Panc1 (cell line): Measurements from ENCODE around the gene SMAD5. TPM values are rescaled to one million over a fixed set of nuclear protein-coding genes. Genes with fewer than 3 reads are reported as not detected.

Experiments
- ATAC-seq: fragments of 200-7000 bp; cut with Tn5 transposase; 2 replicates; pipeline ENCODE4 v1.9.1; 2020; ENCODE audit warnings: mild to moderate bottlenecking, moderate library complexity
- BruUV-seq: library from RNA; stranded (reverse); fragments of 400-500 nt; replicated peaks from 2 replicates; lab custom pipeline; 2021; lab: Mats Ljungman, UMichigan
- CTCF ChIA-PET: fragments of 300-600 bp; sonication (Branson Sonifier 250); formaldehyde crosslinking; loops from one replicate; lab custom pipeline; 2022; ENCODE audit warnings: antibody characterized with exemption; lab: Charles Lee
- POLR2A ChIA-PET: fragments of 300-600 bp; sonication (Branson Sonifier 250); formaldehyde crosslinking; loops from one replicate; lab custom pipeline; 2022; ENCODE audit warnings: antibody characterized with exemption; lab: Charles Lee
- DNase-seq: peaks from one replicate; pipeline ENCODE4 v3.0.0-alpha.2; 2010; ENCODE audit warnings: low read depth, low spot score
- H3K27ac ChIP-seq: 2 replicates; pipeline ENCODE4 v1.5.1; 2011; ENCODE audit warnings: mild to moderate bottlenecking, low read length, inconsistent platforms
- H3K27me3 ChIP-seq: fragments of 200-500 bp; sonication (Bioruptor generic); 2 replicates; pipeline ENCODE4 v1.6.0; 2014; ENCODE audit warnings: low read length, inconsistent platforms; ENCODE audit not compliant: control insufficient read depth, insufficient read depth
- H3K36me3 ChIP-seq: fragments of 200-500 bp; sonication (Bioruptor generic); 2 replicates; pipeline ENCODE4 v1.5.1; 2014; ENCODE audit warnings: inconsistent platforms, mild to moderate bottlenecking, low read length, moderate library complexity; ENCODE audit not compliant: control insufficient read depth, insufficient read depth
- H3K4me1 ChIP-seq: 2 replicates; pipeline ENCODE4 v1.5.1; 2011; ENCODE audit warnings: inconsistent platforms, mild to moderate bottlenecking, low read length, moderate library complexity; ENCODE audit not compliant: control insufficient read depth, insufficient read depth
- H3K4me3 ChIP-seq, 2 experiments: 2 replicates each; pipeline ENCODE4 v1.5.1; 2011 to 2012; ENCODE audit warnings: low read depth in 2 of 2, low read length in 2 of 2, mild to moderate bottlenecking in 2 of 2, inconsistent platforms in 1 of 2, moderate library complexity in 1 of 2
- H3K9me3 ChIP-seq: fragments of 200-500 bp; sonication (Bioruptor generic); 2 replicates; pipeline ENCODE4 v1.5.1; 2014; ENCODE audit warnings: low read depth, mild to moderate bottlenecking, inconsistent platforms, low read length, moderate library complexity; ENCODE audit not compliant: control insufficient read depth, insufficient read depth
- POLR2AphosphoS5 ChIP-seq: IDR thresholded peaks from 2 replicates; pipeline ENCODE4 v1.6.1; 2012; ENCODE audit warnings: mild to moderate bottlenecking, low read depth, low read length, moderate library complexity
- SIN3A ChIP-seq: IDR thresholded peaks from 2 replicates; pipeline ENCODE4 v1.6.1; 2012; ENCODE audit warnings: low read depth, mild to moderate bottlenecking, low read length, moderate library complexity, borderline replicate concordance; ENCODE audit not compliant: insufficient read depth
- TCF7L2 ChIP-seq: IDR thresholded peaks from 2 replicates; pipeline ENCODE4 v1.6.1; 2011; ENCODE audit warnings: mild to moderate bottlenecking, low read depth, low read length, inconsistent platforms
- in situ Hi-C: cut with HindIII; loops from 2 replicates; pipeline ENCODE4 v1.10.0; 2016; ENCODE audit warnings: low sequenced_read_pairs, low pct_unique_long_range_greater_than_20kb
- intact Hi-C: fragments of 100-400 bp; cut with micrococcal nuclease; formaldehyde crosslinking; loops from one replicate; pipeline ENCODE4 v1.10.0; 2022; ENCODE audit not compliant: unreplicated experiment
- total RNA-seq: library from RNA; stranded (reverse); gene quantifications from one replicate; pipeline ENCODE4 v1.2.1, GENCODE V29; 2021; ENCODE audit not compliant: unreplicated experiment
- TF ChIP-seq, protein P1 (sequence below), 2 experiments: IDR thresholded peaks; 2 replicates each; pipeline ENCODE4 v1.6.1; 2011 to 2012; ENCODE audit warnings: low read depth in 2 of 2, control low read depth in 1 of 2, low read length in 1 of 2, mild to moderate bottlenecking in 1 of 2, moderate library complexity in 1 of 2; ENCODE audit not compliant: insufficient read depth in 1 of 2
- TF ChIP-seq, protein P2 (sequence below): fragments of 450-650 bp; IDR thresholded peaks from 2 replicates; pipeline ENCODE4 v1.5.1; 2017; ENCODE audit warnings: mild to moderate bottlenecking

The SMAD5 gene
- total RNA-seq, 1 experiment from 2014 or later: 61.5 TPM

DNA sequence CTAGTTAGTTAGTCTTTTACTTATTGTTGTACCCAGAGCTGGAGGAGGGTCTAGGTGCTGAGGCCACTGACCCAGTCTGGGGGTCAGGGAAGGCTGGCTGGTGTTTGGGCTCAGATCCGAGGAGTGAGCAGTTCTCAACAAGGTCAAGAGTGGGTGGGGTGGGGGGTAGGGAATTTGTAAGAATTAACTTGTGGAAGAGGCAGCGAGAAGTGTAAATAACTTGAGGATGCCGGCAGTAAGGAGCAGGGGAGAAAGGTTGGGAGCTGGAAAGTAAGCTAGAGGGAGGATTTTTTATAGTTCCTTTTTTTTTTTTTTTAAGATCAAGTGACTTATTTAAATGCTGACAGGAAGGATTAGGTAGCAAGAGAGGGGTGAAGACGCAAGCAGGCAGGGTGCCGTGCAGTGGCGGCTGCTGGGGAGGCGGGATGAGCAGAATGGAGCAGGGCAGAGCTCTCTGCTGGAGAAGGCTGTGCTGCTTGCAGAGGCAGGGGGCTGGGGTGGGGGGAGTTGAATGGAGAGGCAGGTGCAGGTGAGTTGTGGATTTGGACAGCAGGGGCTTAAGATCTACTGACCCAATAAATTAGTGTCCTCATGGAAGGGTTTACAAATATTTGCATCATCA lies 95.6 kb downstream of the SMAD5 start:
- TF ChIP-seq, protein P1, sequence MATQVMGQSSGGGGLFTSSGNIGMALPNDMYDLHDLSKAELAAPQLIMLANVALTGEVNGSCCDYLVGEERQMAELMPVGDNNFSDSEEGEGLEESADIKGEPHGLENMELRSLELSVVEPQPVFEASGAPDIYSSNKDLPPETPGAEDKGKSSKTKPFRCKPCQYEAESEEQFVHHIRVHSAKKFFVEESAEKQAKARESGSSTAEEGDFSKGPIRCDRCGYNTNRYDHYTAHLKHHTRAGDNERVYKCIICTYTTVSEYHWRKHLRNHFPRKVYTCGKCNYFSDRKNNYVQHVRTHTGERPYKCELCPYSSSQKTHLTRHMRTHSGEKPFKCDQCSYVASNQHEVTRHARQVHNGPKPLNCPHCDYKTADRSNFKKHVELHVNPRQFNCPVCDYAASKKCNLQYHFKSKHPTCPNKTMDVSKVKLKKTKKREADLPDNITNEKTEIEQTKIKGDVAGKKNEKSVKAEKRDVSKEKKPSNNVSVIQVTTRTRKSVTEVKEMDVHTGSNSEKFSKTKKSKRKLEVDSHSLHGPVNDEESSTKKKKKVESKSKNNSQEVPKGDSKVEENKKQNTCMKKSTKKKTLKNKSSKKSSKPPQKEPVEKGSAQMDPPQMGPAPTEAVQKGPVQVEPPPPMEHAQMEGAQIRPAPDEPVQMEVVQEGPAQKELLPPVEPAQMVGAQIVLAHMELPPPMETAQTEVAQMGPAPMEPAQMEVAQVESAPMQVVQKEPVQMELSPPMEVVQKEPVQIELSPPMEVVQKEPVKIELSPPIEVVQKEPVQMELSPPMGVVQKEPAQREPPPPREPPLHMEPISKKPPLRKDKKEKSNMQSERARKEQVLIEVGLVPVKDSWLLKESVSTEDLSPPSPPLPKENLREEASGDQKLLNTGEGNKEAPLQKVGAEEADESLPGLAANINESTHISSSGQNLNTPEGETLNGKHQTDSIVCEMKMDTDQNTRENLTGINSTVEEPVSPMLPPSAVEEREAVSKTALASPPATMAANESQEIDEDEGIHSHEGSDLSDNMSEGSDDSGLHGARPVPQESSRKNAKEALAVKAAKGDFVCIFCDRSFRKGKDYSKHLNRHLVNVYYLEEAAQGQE (IDR thresholded peaks at IDR 0.05; ENCODE audit: insufficient read depth in 1 of 2, low read depth in 2 of 2, low read length in 1 of 2): no peak
- TF ChIP-seq POLR2AphosphoS5 (no peak), TCF7L2 (no peak), SIN3A (no peak)
- TF ChIP-seq, protein P2, sequence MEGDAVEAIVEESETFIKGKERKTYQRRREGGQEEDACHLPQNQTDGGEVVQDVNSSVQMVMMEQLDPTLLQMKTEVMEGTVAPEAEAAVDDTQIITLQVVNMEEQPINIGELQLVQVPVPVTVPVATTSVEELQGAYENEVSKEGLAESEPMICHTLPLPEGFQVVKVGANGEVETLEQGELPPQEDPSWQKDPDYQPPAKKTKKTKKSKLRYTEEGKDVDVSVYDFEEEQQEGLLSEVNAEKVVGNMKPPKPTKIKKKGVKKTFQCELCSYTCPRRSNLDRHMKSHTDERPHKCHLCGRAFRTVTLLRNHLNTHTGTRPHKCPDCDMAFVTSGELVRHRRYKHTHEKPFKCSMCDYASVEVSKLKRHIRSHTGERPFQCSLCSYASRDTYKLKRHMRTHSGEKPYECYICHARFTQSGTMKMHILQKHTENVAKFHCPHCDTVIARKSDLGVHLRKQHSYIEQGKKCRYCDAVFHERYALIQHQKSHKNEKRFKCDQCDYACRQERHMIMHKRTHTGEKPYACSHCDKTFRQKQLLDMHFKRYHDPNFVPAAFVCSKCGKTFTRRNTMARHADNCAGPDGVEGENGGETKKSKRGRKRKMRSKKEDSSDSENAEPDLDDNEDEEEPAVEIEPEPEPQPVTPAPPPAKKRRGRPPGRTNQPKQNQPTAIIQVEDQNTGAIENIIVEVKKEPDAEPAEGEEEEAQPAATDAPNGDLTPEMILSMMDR: no peak
- in situ Hi-C loops: no loop called here
- ChIA-PET POLR2A (no interaction called here), CTCF (no interaction called here)
- Histone ChIP-seq H3K27ac (no peak overlapping the region), H3K4me3 (no peak overlapping the region), H3K27me3 (peaks cover 3% of the 10 kb centered on the region), H3K9me3 (no peaks in the 10 kb centered on the region), H3K36me3 (no peaks in the 10 kb centered on the region), H3K4me1 (no peaks in the 10 kb centered on the region)
- DNase-seq (no peak), ATAC-seq (no peak)
- BruUV-seq: no TSS peak
- intact Hi-C loops: no loop called here

DNA sequence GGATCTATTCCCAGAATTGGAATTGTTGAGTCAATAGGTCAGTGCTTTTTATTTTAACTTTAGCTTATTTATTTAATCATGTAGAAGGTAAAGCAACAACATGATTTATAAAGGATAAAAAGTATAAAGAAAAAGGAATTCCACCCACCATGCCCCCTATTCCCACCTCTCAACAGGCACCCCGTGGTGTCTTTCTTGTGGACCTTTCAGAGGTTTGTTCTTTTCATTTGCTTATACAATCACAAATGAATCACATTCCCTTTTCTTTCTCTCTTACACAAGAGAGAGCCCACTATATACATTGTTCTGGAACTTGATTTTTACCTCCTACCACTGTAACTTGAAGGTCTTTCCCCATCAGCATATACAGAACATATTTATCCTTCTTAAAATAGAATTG lies 97.5 kb downstream of the SMAD5 start:
- no peaks in the 10 kb centered on the region; the same call in none of the 2 replicates for H3K27me3 ChIP-seq
- CTCF ChIA-PET: no interaction called here
- TF ChIP-seq, protein P2: no peak
- no peak for TF ChIP-seq SIN3A
- no peak for TF ChIP-seq POLR2AphosphoS5
- no peak for TF ChIP-seq TCF7L2
- TF ChIP-seq, protein P1 (IDR thresholded peaks at IDR 0.05; ENCODE audit: insufficient read depth in 1 of 2, low read depth in 2 of 2, low read length in 1 of 2): no peak

More for the DNA sequence above, 97.5 kb downstream of the SMAD5 start:
- in situ Hi-C loops (no loop called here), intact Hi-C loops (no loop called here)
- Histone ChIP-seq H3K9me3 (no peaks in the 10 kb centered on the region), H3K27ac (no peak overlapping the region), H3K36me3 (no peaks in the 10 kb centered on the region), H3K4me1 (no peaks in the 10 kb centered on the region), H3K4me3 (no peak overlapping the region)
- DNase-seq (no peak), ATAC-seq (no peak)
- POLR2A ChIA-PET: no interaction called here
- BruUV-seq: no TSS peak
